H1 (cell line): ENCODE data around the gene BSX. TPM values are rescaled to one million over a fixed set of nuclear protein-coding genes. Genes with fewer than 3 reads are reported as not detected.

Experiments used
- CTCF ChIA-PET: fragments of 300-600 bp; sonication (Branson Sonifier 250); formaldehyde crosslinking; loops from one replicate; lab custom pipeline; 2021; ENCODE audit not compliant: partially characterized antibody; lab: Charles Lee
- POLR2A ChIA-PET: fragments of 300-600 bp; sonication (Branson Sonifier 250); formaldehyde crosslinking; loops from one replicate; lab custom pipeline; 2021; ENCODE audit warnings: inconsistent platforms; ENCODE audit not compliant: partially characterized antibody; lab: Charles Lee
- DNase-seq, 2 experiments: peaks; one replicate each; pipeline versions ENCODE4 v3.0.0 to v3.0.0-alpha.2; 2010 to 2022; ENCODE audit warnings: low spot score in 2 of 2, low read depth in 1 of 2, mixed read lengths in 1 of 2
- FAIRE-seq: peaks from 2 replicates; lab custom pipeline; 2011; peaks lifted over from hg19 to GRCh38; lab: Jason Lieb, UNC
- H2AFZ ChIP-seq: 2 replicates; pipeline ENCODE4 v1.8.1; 2012; ENCODE audit warnings: low read length, inconsistent platforms
- H2AK5ac ChIP-seq: 2 replicates; pipeline ENCODE4 v1.6.1; 2013; ENCODE audit warnings: low read depth, low read length
- H2BK120ac ChIP-seq: replicated peaks from 2 replicates; pipeline ENCODE3; 2013; ENCODE audit warnings: low read depth, low read length, inconsistent platforms
- H2BK12ac ChIP-seq: 2 replicates; pipeline ENCODE4 v1.6.1; 2013; ENCODE audit warnings: low read depth, low read length
- H2BK15ac ChIP-seq: 2 replicates; pipeline ENCODE4 v1.6.1; 2013; ENCODE audit warnings: low read length
- H2BK20ac ChIP-seq: 2 replicates; pipeline ENCODE4 v1.6.1; 2013; ENCODE audit warnings: low read length
- H2BK5ac ChIP-seq: 2 replicates; pipeline ENCODE4 v1.6.1; 2013; ENCODE audit warnings: low read depth, low read length
- H3K14ac ChIP-seq: 2 replicates; pipeline ENCODE4 v1.6.1; 2013; ENCODE audit warnings: inconsistent platforms; ENCODE audit not compliant: insufficient read length
- H3K18ac ChIP-seq: 2 replicates; pipeline ENCODE4 v1.6.1; 2013; ENCODE audit warnings: low read length; ENCODE audit errors: extremely low read depth
- H3K23ac ChIP-seq: 2 replicates; pipeline ENCODE4 v1.6.1; 2013; ENCODE audit warnings: inconsistent platforms; ENCODE audit not compliant: insufficient read length
- H3K23me2 ChIP-seq: 2 replicates; pipeline ENCODE4 v1.6.1; 2013; ENCODE audit warnings: low read depth, low read length
- H3K27ac ChIP-seq: 2 replicates; pipeline ENCODE4 v1.6.1; 2011; ENCODE audit warnings: low read depth, low read length, inconsistent platforms
- H3K27me3 ChIP-seq, 4 experiments: replicated peaks in 1 of 4; 1 replicate in 1 of 4; 2 replicates in 3 of 4; pipeline versions ENCODE4 v1.6.1 to v1.8.1; 2011 to 2013; ENCODE audit warnings: low read length in 3 of 4, mild to moderate bottlenecking in 3 of 4, inconsistent platforms in 2 of 4, mixed read lengths in 2 of 4, moderate library complexity in 1 of 4; ENCODE audit not compliant: control insufficient read depth in 3 of 4, insufficient read depth in 3 of 4; ENCODE audit errors: extremely low read depth in 1 of 4
- H3K36me3 ChIP-seq, 4 experiments: 2 replicates each; pipeline versions ENCODE4 v1.6.1 to v1.8.1; 2011 to 2013; ENCODE audit warnings: mild to moderate bottlenecking in 4 of 4, low read length in 3 of 4, moderate library complexity in 2 of 4, control low read depth in 1 of 4, inconsistent platforms in 1 of 4; ENCODE audit not compliant: insufficient read depth in 4 of 4, control insufficient read depth in 2 of 4
- H3K4ac ChIP-seq: replicated peaks from 2 replicates; pipeline ENCODE3; 2013; ENCODE audit warnings: low read length, low read depth, mixed read lengths, inconsistent platforms; ENCODE audit not compliant: insufficient read length
- H3K4me1 ChIP-seq, 4 experiments: replicated peaks in 1 of 4; 1 replicate in 1 of 4; 2 replicates in 3 of 4; pipeline versions ENCODE4 v1.6.1 to v1.8.1; 2011 to 2013; ENCODE audit warnings: low read length in 3 of 4, inconsistent platforms in 2 of 4, mixed read lengths in 1 of 4; ENCODE audit not compliant: insufficient read depth in 4 of 4, control insufficient read depth in 3 of 4
- H3K4me2 ChIP-seq, 2 experiments: 2 replicates each; pipeline versions ENCODE4 v1.6.1 to v1.8.1; 2011 to 2013; ENCODE audit warnings: low read depth in 2 of 2, low read length in 2 of 2, control low read depth in 1 of 2, inconsistent platforms in 1 of 2, mild to moderate bottlenecking in 1 of 2; ENCODE audit not compliant: insufficient read depth in 1 of 2
- H3K4me3 ChIP-seq, 4 experiments: fragments of 200-600, 300-600 bp in 1 of 4; sonication (generic), shearing (Covaris generic), sonication (Bioruptor Twin) in 1 of 4; 2 replicates each; pipeline versions ENCODE4 v1.5.1 to v1.8.1; 2011 to 2016; ENCODE audit warnings: low read length in 4 of 4, low read depth in 3 of 4, control low read depth in 2 of 4, inconsistent platforms in 2 of 4, mild to moderate bottlenecking in 2 of 4, mixed read lengths in 1 of 4, moderate library complexity in 1 of 4; ENCODE audit not compliant: insufficient read depth in 2 of 4; ENCODE audit errors: extremely low read depth in 1 of 4
- H3K56ac ChIP-seq: replicated peaks from 2 replicates; pipeline ENCODE3; 2013; ENCODE audit warnings: low read depth, mild to moderate bottlenecking, mixed read lengths, low read length, inconsistent platforms; ENCODE audit not compliant: insufficient read length
- H3K79me1 ChIP-seq: 2 replicates; pipeline ENCODE4 v1.6.1; 2013; ENCODE audit warnings: low read depth, low read length, control low read depth
- H3K79me2 ChIP-seq, 2 experiments: 2 replicates each; pipeline versions ENCODE4 v1.6.1 to v1.8.1; 2012 to 2013; ENCODE audit warnings: low read length in 2 of 2, mild to moderate bottlenecking in 2 of 2, inconsistent platforms in 1 of 2; ENCODE audit not compliant: insufficient read depth in 2 of 2, control insufficient read depth in 1 of 2
- H3K9ac ChIP-seq, 4 experiments: replicated peaks in 1 of 4; 1 replicate in 1 of 4; 2 replicates in 3 of 4; pipeline versions ENCODE4 v1.6.1 to v1.8.1; 2011 to 2013; ENCODE audit warnings: low read depth in 3 of 4, low read length in 3 of 4, control low read depth in 2 of 4, mild to moderate bottlenecking in 2 of 4, moderate library complexity in 2 of 4, inconsistent platforms in 1 of 4; ENCODE audit errors: extremely low read depth in 1 of 4
- H3K9me3 ChIP-seq, 2 experiments: 2 replicates each; pipeline versions ENCODE4 v1.6.1 to v1.8.1; 2012 to 2013; ENCODE audit warnings: mild to moderate bottlenecking in 2 of 2, moderate library complexity in 2 of 2, control low read depth in 1 of 2, inconsistent platforms in 1 of 2, low read depth in 1 of 2, low read length in 1 of 2, mixed read lengths in 1 of 2; ENCODE audit not compliant: insufficient read depth in 2 of 2
- H4K20me1 ChIP-seq, 2 experiments: replicated peaks in 1 of 2; 2 replicates each; pipeline versions ENCODE3 to v1.8.1; 2011 to 2013; ENCODE audit warnings: inconsistent platforms in 2 of 2, low read length in 2 of 2, mild to moderate bottlenecking in 1 of 2; ENCODE audit not compliant: insufficient read depth in 2 of 2, control insufficient read depth in 1 of 2
- H4K5ac ChIP-seq: 2 replicates; pipeline ENCODE4 v1.6.1; 2013; ENCODE audit warnings: low read length, low read depth, mixed read lengths, inconsistent platforms; ENCODE audit not compliant: insufficient read length
- H4K8ac ChIP-seq: 2 replicates; pipeline ENCODE4 v1.8.0; 2013; ENCODE audit warnings: mild to moderate bottlenecking, moderate library complexity, low read length, inconsistent platforms; ENCODE audit not compliant: insufficient read depth; ENCODE audit errors: extremely low read depth
- H4K91ac ChIP-seq: replicated peaks from 2 replicates; pipeline ENCODE3; 2013; ENCODE audit warnings: low read length, mixed read lengths, inconsistent platforms; ENCODE audit not compliant: insufficient read length
- CEBPB ChIP-seq: IDR thresholded peaks from 2 replicates; pipeline ENCODE4 v1.6.1; 2012; ENCODE audit warnings: low read depth, low read length
- CREB1 ChIP-seq: IDR thresholded peaks from 2 replicates; pipeline ENCODE4 v1.6.1; 2012; ENCODE audit warnings: inconsistent platforms
- GABPA ChIP-seq: IDR thresholded peaks from 2 replicates; pipeline ENCODE4 v1.6.1; 2011; ENCODE audit warnings: mild to moderate bottlenecking, low read length, moderate library complexity, borderline replicate concordance; ENCODE audit not compliant: insufficient read depth
- GTF2F1 ChIP-seq: IDR thresholded peaks from 2 replicates; pipeline ENCODE4 v1.6.1; 2012; ENCODE audit warnings: low read depth, low read length, improper control_type of control experiment, borderline replicate concordance
- HDAC6 ChIP-seq: IDR thresholded peaks from one replicate; pipeline ENCODE4 v1.7.1; 2012; ENCODE audit warnings: low read depth, mild to moderate bottlenecking, inconsistent platforms, low read length, moderate library complexity
- NRF1 ChIP-seq: IDR thresholded peaks from 2 replicates; pipeline ENCODE4 v1.6.1; 2011; ENCODE audit warnings: mild to moderate bottlenecking, low read depth, low read length, improper control_type of control experiment
- POLR2AphosphoS5 ChIP-seq: IDR thresholded peaks from 2 replicates; pipeline ENCODE4 v1.6.1; 2011; ENCODE audit warnings: low read depth, low read length
- RFX5 ChIP-seq: IDR thresholded peaks from 2 replicates; pipeline ENCODE4 v1.6.1; 2011; ENCODE audit warnings: low read depth, low read length, improper control_type of control experiment, borderline replicate concordance
- SP1 ChIP-seq: IDR thresholded peaks from 2 replicates; pipeline ENCODE4 v1.6.1; 2011; ENCODE audit warnings: low read depth, low read length
- SRF ChIP-seq: IDR thresholded peaks from 2 replicates; pipeline ENCODE4 v1.6.1; 2011; ENCODE audit warnings: mild to moderate bottlenecking, low read depth, low read length, moderate library complexity
- TAF7 ChIP-seq: optimal IDR thresholded peaks from 2 replicates; pipeline ENCODE3; 2011; ENCODE audit warnings: low read depth, mild to moderate bottlenecking, inconsistent platforms, low read length, moderate library complexity, borderline replicate concordance
- ZNF274 ChIP-seq: IDR thresholded peaks from 2 replicates; pipeline ENCODE4 v1.7.0; 2012; ENCODE audit warnings: low read length, borderline replicate concordance; ENCODE audit errors: extremely low read depth
- WGBS, 2 experiments: shearing (Covaris generic) in 1 of 2; methylation state at CpG; one replicate each; pipeline versions ENCODE4 v1.1.6 to v1.1.7; 2013 to 2015; ENCODE audit warnings: low lambda C conversion rate in 2 of 2, mixed read lengths in 2 of 2, inconsistent platforms in 1 of 2, low coverage in 1 of 2, missing lambda C conversion rate in 1 of 2; ENCODE audit not compliant: insufficient replicate concordance in 2 of 2, insufficient coverage in 1 of 2, insufficient read length in 1 of 2; ENCODE audit errors: extremely low coverage in 1 of 2, missing lambda C conversion rate in 1 of 2; 5-methylcytosine and 5-hydroxymethylcytosine counted together
- polyA plus RNA-seq, 7 experiments: library from polyadenylated mRNA; depleted of rRNA in 3 of 7; stranded (reverse) in 5 of 7; unstranded in 2 of 7; fragments of >200 nt in 5 of 7; fragments of 200-250 nt in 2 of 7; gene quantifications; 1 replicate in 5 of 7; 2 replicates in 1 of 7; 4 replicates in 1 of 7; pipeline versions ENCODE4 v1.2.1 to v1.2.3, GENCODE V29; 2011 to 2013; ENCODE audit warnings: missing spikeins in 2 of 7, mixed read lengths in 2 of 7
- total RNA-seq: library from RNA; stranded (reverse); fragmentation: NEBNext Ultra II Directional; extraction: Animal tissue kit (Norgen Biotek cat#: 25700); gene quantifications from 2 replicates; pipeline ENCODE4 v1.2.1, GENCODE V29; 2021
- TF ChIP-seq, protein P1 (sequence below): IDR thresholded peaks from 2 replicates; pipeline ENCODE4 v1.6.1; 2012; ENCODE audit warnings: inconsistent platforms
- TF ChIP-seq, protein P2 (sequence below): IDR thresholded peaks from 2 replicates; pipeline ENCODE4 v1.6.1; 2011; ENCODE audit warnings: low read length, improper control_type of control experiment

The BSX gene
- total and polyA plus RNA-seq, 2 of the 8 experiments (the other 6 are each of a cell fraction or from before 2014, with no cell fraction given): not detected

DNA sequence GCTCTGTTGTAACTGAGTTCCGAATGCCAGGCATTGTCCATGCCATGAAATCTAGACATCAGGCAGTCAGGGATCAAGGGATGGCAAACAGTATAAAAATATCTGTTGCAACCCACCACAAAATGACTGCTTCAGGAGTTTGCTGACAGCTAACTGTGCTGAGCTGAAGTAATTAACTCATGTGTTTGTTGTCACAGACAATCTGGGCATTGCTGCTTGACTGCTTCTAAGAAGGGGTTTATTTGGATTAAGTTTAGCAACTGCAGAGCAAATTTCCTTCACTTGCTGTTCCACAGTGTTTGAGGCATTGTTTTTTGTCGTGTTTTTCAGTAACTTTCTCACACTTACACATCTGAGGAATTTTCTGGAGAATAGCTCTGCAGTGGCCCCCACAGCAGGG, 30.4 kb downstream of the BSX start:
- no peak overlapping the region for H2AK5ac ChIP-seq
- H2BK20ac ChIP-seq: no peak overlapping the region
- H3K79me2 ChIP-seq: no peaks in the 10 kb centered on the region
- no peaks in the 10 kb centered on the region for H4K20me1 ChIP-seq
- no peak for DNase-seq
- peaks cover 0 to 3% (median 1%) of the 10 kb centered on the region in 4 experiments; a peak in 1 of 7 replicates for H3K4me1 ChIP-seq
- no peaks in the 10 kb centered on the region for H3K9me3 ChIP-seq
- H3K4me2 ChIP-seq: no peak overlapping the region
- H2AFZ ChIP-seq: no peak overlapping the region
- no peaks in the 10 kb centered on the region for H3K79me1 ChIP-seq
- no peak overlapping the region for H4K91ac ChIP-seq
- no peak overlapping the region for H2BK120ac ChIP-seq
- H2BK12ac ChIP-seq: no peak overlapping the region
- no peak overlapping the region for H3K27ac ChIP-seq
- no peaks in the 10 kb centered on the region for H3K23me2 ChIP-seq
- no peaks in the 10 kb centered on the region for H3K36me3 ChIP-seq
- no peak overlapping the region for H3K23ac ChIP-seq
- no peak overlapping the region for H3K14ac ChIP-seq
- no peak overlapping the region for H4K5ac ChIP-seq
- H3K18ac ChIP-seq: no peak overlapping the region
- ChIA-PET CTCF (interaction anchor here (0.6 to 2.4 kb wide), 7 partner anchors 10 to 167 kb away, joined by 3 to 8 read pairs (median 3); no protein-coding TSS in a partner anchor), POLR2A (no interaction called here)
- no peak overlapping the region for H3K56ac ChIP-seq
- no peak overlapping the region for H3K9ac ChIP-seq
- no peaks in the 10 kb centered on the region for H3K27me3 ChIP-seq
- H2BK5ac ChIP-seq: no peak overlapping the region
- whole genome bisulfite sequencing, 2 experiments: 64% methylated on average over 2 of the region's 2 CpGs; no CpG with 5 or more reads in 1 of the 2 experiments
- H3K4me3 ChIP-seq: no peak overlapping the region
- FAIRE-seq: no peak
- no peak overlapping the region for H4K8ac ChIP-seq
- no peak overlapping the region for H3K4ac ChIP-seq
- no peak overlapping the region for H2BK15ac ChIP-seq
- TF ChIP-seq, protein P1, sequence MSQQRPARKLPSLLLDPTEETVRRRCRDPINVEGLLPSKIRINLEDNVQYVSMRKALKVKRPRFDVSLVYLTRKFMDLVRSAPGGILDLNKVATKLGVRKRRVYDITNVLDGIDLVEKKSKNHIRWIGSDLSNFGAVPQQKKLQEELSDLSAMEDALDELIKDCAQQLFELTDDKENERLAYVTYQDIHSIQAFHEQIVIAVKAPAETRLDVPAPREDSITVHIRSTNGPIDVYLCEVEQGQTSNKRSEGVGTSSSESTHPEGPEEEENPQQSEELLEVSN: no peak
- TF ChIP-seq RFX5: no peak
- no peak for TF ChIP-seq GABPA
- no peak for TF ChIP-seq ZNF274
- TF ChIP-seq HDAC6: no peak
- TF ChIP-seq NRF1: no peak
- no peak for TF ChIP-seq CREB1
- TF ChIP-seq POLR2AphosphoS5: no peak
- TF ChIP-seq SRF: no peak
- no peak for TF ChIP-seq SP1
- no peak for TF ChIP-seq TAF7
- TF ChIP-seq, protein P2, sequence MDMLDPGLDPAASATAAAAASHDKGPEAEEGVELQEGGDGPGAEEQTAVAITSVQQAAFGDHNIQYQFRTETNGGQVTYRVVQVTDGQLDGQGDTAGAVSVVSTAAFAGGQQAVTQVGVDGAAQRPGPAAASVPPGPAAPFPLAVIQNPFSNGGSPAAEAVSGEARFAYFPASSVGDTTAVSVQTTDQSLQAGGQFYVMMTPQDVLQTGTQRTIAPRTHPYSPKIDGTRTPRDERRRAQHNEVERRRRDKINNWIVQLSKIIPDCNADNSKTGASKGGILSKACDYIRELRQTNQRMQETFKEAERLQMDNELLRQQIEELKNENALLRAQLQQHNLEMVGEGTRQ: no peak
- TF ChIP-seq GTF2F1: no peak
- TF ChIP-seq CEBPB: no peak
